ENCODE results near the gene POLA1. TPM values are rescaled to one million over a fixed set of nuclear protein-coding genes. Genes with fewer than 3 reads are reported as not detected.

Gene POLA1
- total RNA-seq, 1 donor from 2014 or later: 13.2 TPM

DNA sequence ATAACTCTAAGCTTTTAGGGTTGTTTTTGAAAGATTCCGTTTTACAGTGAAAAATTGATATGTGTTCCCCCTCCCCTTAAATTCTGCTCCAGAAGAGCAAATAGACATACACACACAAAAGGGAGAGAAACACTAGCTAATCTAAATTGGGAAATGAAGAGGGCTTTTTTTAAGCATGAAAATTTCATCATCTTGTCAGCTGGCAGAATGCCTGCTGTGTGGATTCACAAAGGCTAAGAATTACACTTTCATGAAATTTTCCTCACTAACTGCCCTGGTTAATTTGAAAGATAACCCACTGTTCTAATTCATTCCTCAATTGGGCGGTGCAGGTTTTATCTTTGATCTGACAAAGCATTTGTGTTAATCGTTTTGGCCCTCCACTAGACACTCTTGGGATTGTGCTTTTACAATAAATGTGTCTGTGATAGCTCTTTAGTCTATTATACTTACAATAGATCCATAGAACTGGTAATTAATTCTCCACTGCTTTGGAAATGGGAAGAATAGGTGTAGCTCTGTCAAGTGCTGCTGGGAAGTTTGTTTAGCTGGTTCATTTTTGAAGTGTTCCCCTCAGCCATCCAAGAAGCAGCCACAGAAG, 152.9 kb downstream of the POLA1 start:
- Mint-ChIP-seq H3K4me3 (ENCODE audit: unreplicated experiment) (no peak overlapping the region), H3K9me3 (ENCODE audit: unreplicated experiment) (no peaks in the 10 kb centered on the region), H3K4me1 (ENCODE audit: low read depth, unreplicated experiment) (no peaks in the 10 kb centered on the region), H3K36me3 (ENCODE audit: unreplicated experiment) (no peaks in the 10 kb centered on the region), H3K27ac (ENCODE audit: unreplicated experiment) (no peak overlapping the region), H3K27me3 (ENCODE audit: unreplicated experiment) (no peaks in the 10 kb centered on the region)
- TF ChIP-seq, protein P1, sequence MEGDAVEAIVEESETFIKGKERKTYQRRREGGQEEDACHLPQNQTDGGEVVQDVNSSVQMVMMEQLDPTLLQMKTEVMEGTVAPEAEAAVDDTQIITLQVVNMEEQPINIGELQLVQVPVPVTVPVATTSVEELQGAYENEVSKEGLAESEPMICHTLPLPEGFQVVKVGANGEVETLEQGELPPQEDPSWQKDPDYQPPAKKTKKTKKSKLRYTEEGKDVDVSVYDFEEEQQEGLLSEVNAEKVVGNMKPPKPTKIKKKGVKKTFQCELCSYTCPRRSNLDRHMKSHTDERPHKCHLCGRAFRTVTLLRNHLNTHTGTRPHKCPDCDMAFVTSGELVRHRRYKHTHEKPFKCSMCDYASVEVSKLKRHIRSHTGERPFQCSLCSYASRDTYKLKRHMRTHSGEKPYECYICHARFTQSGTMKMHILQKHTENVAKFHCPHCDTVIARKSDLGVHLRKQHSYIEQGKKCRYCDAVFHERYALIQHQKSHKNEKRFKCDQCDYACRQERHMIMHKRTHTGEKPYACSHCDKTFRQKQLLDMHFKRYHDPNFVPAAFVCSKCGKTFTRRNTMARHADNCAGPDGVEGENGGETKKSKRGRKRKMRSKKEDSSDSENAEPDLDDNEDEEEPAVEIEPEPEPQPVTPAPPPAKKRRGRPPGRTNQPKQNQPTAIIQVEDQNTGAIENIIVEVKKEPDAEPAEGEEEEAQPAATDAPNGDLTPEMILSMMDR (IDR thresholded peaks at IDR 0.05; ENCODE audit: partially characterized antibody, unreplicated experiment): no peak
- no peak for DNase-seq

DNA sequence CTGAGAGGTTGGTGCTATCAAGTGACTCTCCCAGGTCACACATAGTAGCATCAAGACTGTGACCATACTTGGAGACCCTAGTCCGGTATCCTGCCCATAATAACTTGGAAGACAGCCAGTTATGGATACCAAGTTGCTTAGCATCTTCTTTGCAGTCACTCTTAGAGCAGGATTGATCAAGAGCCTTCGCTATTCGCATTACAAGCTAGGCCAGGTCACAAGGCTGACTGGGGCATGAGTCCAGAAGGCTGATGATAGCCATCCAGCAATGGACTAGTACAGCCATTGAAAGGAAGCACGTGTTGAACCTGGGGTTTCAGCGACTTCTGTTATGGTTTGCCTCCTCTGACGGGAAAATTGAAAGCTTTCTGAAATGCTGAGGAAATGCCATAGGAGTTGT, 157.6 kb downstream of the POLA1 start:
- no peak for DNase-seq
- no peaks in the 10 kb centered on the region for H3K27me3 Mint-ChIP-seq (ENCODE audit: unreplicated experiment)
- no peak overlapping the region for H3K27ac Mint-ChIP-seq (ENCODE audit: unreplicated experiment)
- no peaks in the 10 kb centered on the region for H3K36me3 Mint-ChIP-seq (ENCODE audit: unreplicated experiment)
- TF ChIP-seq, protein P1 (IDR thresholded peaks at IDR 0.05; ENCODE audit: partially characterized antibody, unreplicated experiment): no peak
- H3K9me3 Mint-ChIP-seq (ENCODE audit: unreplicated experiment): no peaks in the 10 kb centered on the region
- H3K4me1 Mint-ChIP-seq (ENCODE audit: low read depth, unreplicated experiment): no peaks in the 10 kb centered on the region
- H3K4me3 Mint-ChIP-seq (ENCODE audit: unreplicated experiment): no peak overlapping the region

DNA sequence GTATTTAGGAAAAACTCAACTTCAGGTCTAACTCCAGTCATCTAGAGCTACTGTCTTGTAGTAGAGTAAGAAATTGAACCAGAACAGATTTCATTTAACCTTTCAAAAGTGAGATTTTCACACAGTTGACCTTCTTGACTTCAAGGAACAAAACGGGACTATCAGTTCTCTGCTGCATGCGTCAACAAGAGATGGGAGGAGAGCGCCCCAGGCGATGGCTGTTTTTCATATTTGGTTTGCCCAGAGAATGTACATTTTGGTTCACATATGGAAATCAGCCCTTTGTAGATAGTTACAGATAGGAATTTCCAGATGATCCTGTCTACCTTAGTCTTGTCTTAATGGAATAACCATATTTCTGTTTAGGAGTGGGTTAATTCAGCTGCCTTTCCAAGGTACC, 158.1 kb downstream of the POLA1 start:
- no peaks in the 10 kb centered on the region for H3K9me3 Mint-ChIP-seq (ENCODE audit: unreplicated experiment)
- H3K36me3 Mint-ChIP-seq (ENCODE audit: unreplicated experiment): no peaks in the 10 kb centered on the region
- no peaks in the 10 kb centered on the region for H3K27me3 Mint-ChIP-seq (ENCODE audit: unreplicated experiment)
- H3K4me3 Mint-ChIP-seq (ENCODE audit: unreplicated experiment): no peak overlapping the region
- DNase-seq: no peak
- TF ChIP-seq, protein P1 (IDR thresholded peaks at IDR 0.05; ENCODE audit: partially characterized antibody, unreplicated experiment): no peak
- H3K4me1 Mint-ChIP-seq (ENCODE audit: low read depth, unreplicated experiment): no peaks in the 10 kb centered on the region
- H3K27ac Mint-ChIP-seq (ENCODE audit: unreplicated experiment): no peak overlapping the region

DNA sequence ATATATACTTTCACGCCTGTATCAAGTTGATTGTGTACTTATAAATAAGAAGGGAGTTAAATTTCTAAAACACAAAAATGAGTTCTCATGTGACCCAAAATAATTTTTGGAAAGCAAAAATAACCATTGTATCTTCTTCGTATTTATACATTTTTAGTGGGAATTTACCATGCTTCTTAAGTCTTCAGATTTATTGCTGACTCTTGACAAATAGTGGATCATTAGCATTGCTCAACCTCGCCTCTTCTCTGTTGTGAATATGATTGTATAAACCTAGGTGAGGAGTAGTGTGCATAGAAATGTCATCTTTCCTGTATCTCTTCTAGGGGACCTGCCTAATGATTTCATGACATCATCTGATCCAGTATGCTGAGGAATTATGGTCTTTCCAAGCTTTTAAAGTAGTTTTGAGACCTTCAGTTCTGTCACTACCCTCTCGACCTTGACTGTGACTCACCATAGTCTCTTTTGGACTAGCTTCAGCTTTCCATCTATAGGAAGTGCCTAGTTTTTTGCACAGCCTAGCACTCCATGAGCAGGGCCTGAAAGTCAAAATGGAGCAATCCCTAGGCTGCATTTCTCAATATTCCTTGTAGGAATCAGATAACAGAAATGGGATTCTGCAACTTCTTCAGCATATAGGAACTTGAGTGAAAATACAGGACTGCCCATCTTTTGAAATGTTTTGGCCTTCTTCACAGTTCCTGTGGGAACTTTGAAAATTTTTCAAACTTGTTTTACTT, 164.5 kb downstream of the POLA1 start:
- H3K27me3 Mint-ChIP-seq (ENCODE audit: unreplicated experiment): no peaks in the 10 kb centered on the region
- H3K9me3 Mint-ChIP-seq (ENCODE audit: unreplicated experiment): no peaks in the 10 kb centered on the region
- no peak for DNase-seq
- no peaks in the 10 kb centered on the region for H3K36me3 Mint-ChIP-seq (ENCODE audit: unreplicated experiment)
- no peak overlapping the region for H3K27ac Mint-ChIP-seq (ENCODE audit: unreplicated experiment)
- H3K4me3 Mint-ChIP-seq (ENCODE audit: unreplicated experiment): no peak overlapping the region
- TF ChIP-seq, protein P1 (IDR thresholded peaks at IDR 0.05; ENCODE audit: partially characterized antibody, unreplicated experiment): no peak
- H3K4me1 Mint-ChIP-seq (ENCODE audit: low read depth, unreplicated experiment): no peaks in the 10 kb centered on the region

DNA sequence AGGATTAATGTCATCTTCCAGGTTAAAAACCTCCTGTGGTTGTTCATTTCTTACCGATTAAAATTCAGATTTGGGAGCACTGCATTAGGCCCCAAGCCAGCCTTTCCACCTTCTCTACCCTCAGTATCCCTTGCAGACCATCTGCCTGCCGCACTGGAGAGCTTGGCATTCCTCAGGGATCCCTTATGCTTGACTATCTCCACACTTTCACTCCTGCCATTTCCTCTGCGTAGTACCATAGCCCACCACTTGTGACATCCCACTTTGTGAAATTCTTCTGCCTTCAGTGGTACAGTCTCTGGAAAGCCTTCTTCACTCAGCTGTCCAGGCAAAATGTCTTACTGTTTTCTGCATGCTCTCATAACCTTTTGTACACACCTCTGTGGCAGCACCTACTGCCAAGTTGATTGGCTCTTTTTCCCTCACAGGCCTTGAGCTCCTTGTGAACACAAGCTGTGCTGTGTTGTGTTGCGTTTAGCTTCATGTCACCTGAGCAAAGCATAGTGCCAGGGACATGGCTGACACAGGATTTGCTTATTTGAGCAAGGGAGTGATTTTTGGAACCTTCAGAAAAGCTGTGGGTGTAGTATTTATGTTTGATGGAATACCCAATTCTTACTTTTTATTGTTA, 165.6 kb downstream of the POLA1 start:
- Mint-ChIP-seq H3K4me1 (ENCODE audit: low read depth, unreplicated experiment) (no peaks in the 10 kb centered on the region), H3K4me3 (ENCODE audit: unreplicated experiment) (no peak overlapping the region), H3K9me3 (ENCODE audit: unreplicated experiment) (no peaks in the 10 kb centered on the region), H3K27ac (ENCODE audit: unreplicated experiment) (no peak overlapping the region), H3K36me3 (ENCODE audit: unreplicated experiment) (no peaks in the 10 kb centered on the region), H3K27me3 (ENCODE audit: unreplicated experiment) (no peaks in the 10 kb centered on the region)
- TF ChIP-seq, protein P1 (IDR thresholded peaks at IDR 0.05; ENCODE audit: partially characterized antibody, unreplicated experiment): no peak
- no peak for DNase-seq
